Right cardiac atrium (tissue), 5 donors: ENCODE measurements around the gene CSNK2A1. TPM values are rescaled to one million over a fixed set of nuclear protein-coding genes. Genes with fewer than 3 reads are reported as not detected.
"Not testable (repeated sequence)": the region's sequence is repeated elsewhere in the genome, so short reads cannot be mapped to it uniquely, and the experiment has no call there.

Source experiments
- ATAC-seq, 2 donors: fragments of 200-7000 bp; cut with Tn5 transposase; one replicate each; pipeline versions ENCODE4 v1.8.0 to v1.9.1; 2020; ENCODE audit warnings: moderate library complexity in 2 of 2, mild to moderate bottlenecking in 1 of 2
- DNase-seq, 3 donors: peaks; one replicate each; pipeline ENCODE4 v3.0.0-alpha.2; 2020
- H3K27ac ChIP-seq: one replicate; pipeline ENCODE4 v1.5.1; 2013; ENCODE audit warnings: mild to moderate bottlenecking, low read length, control low read depth, moderate library complexity
- H3K27me3 ChIP-seq: one replicate; pipeline ENCODE4 v1.6.1; 2013; ENCODE audit not compliant: control insufficient read depth, insufficient read depth
- H3K4me1 ChIP-seq: one replicate; pipeline ENCODE4 v1.6.1; 2013; ENCODE audit warnings: low read length; ENCODE audit not compliant: control insufficient read depth, insufficient read depth
- H3K4me3 ChIP-seq: one replicate; pipeline ENCODE4 v1.5.1; 2013; ENCODE audit warnings: low read length, control low read depth
- H3K9me3 ChIP-seq: one replicate; pipeline ENCODE4 v1.6.1; 2013; ENCODE audit warnings: low read length; ENCODE audit not compliant: control insufficient read depth
- WGBS: extraction: QIAGEN DNeasy Blood & Tissue Kit; methylation state at CpG from one replicate; pipeline ENCODE4 v1.1.7; 2013; 5-methylcytosine and 5-hydroxymethylcytosine counted together
- intact Hi-C, 4 donors: fragments of 100-400 bp; cut with DNase I; formaldehyde crosslinking; loops; one replicate each; pipeline versions ENCODE4 v1.11.0 to v1.14.0; 2022 to 2023
- long read RNA-seq, 4 donors: library from polyadenylated mRNA; unstranded; transcript quantifications; one replicate each; pipeline ENCODE4 v2.0.0, GENCODE V29; 2020 to 2021
- polyA plus RNA-seq: library from polyadenylated mRNA; stranded (reverse); fragments of 200-250 nt; gene quantifications from one replicate; pipeline ENCODE4 v1.2.3, GENCODE V29; 2013
- total RNA-seq, 4 donors: library from RNA; stranded (reverse); fragmentation: NEBNext Ultra II Directional; extraction: Animal tissue kit (Norgen Biotek cat#: 25700); gene quantifications; one replicate each; pipeline ENCODE4 v1.2.1, GENCODE V29; 2021
- donor health status: healthy with polysubstance abuse.
- donor health status: DM: no; HTN: yes; CAD: no.
- donor health status: DM: no; HTN: no; CAD: no.
- donor health status: DM: no; HTN: yes; CAD: no; lungs with severe emphysema.
- donor health status: DM: yes; HTN: yes; CAD: no.

CSNK2A1 gene
- total RNA-seq: 100 to 1,000 TPM; 105 to 118 (median 109) TPM
- polyA plus RNA-seq: 36.8 TPM
- long read RNA-seq, donor 1, full-length matches to known transcripts: 99 of 123 reads
- long read RNA-seq, donor 1, partial matches to known transcripts: 7 of 123 reads
- long read RNA-seq, donor 1, other reads (novel, unspliced or antisense): 17 of 123 reads
- long read RNA-seq, donor 2, full-length matches to known transcripts: 37 of 45 reads
- long read RNA-seq, donor 2, partial matches to known transcripts: 1 of 45 reads
- long read RNA-seq, donor 2, other reads (novel, unspliced or antisense): 7 of 45 reads
- long read RNA-seq, donor 3, full-length matches to known transcripts: 115 of 153 reads
- long read RNA-seq, donor 3, partial matches to known transcripts: 16 of 153 reads
- long read RNA-seq, donor 3, other reads (novel, unspliced or antisense): 22 of 153 reads
- long read RNA-seq, donor 4, full-length matches to known transcripts: 45 of 55 reads
- long read RNA-seq, donor 4, partial matches to known transcripts: 3 of 55 reads
- long read RNA-seq, donor 4, other reads (novel, unspliced or antisense): 7 of 55 reads

GRCh38 chr20:543369-544152, at the start of gene CSNK2A1:
Gene CSNK2A1, minus strand, starts transcription at chr20:543790. Its CDS starts 35,239 bp downstream, at chr20:508551.
- Histone ChIP-seq H3K4me3 (peak within 1 kb of the TSS; percentile 92), H3K9me3 (no peaks in the 10 kb centered on the region), H3K4me1 (peaks cover 6% of the 10 kb centered on the region), H3K27me3 (no peaks in the 10 kb centered on the region), H3K27ac (peak within 1 kb of the TSS; percentile 96)
- intact Hi-C loops: no loop called here
- DNase-seq: peak; percentile 95 to 98 (median 98)
- peak; percentile 98 to 99 for ATAC-seq
- under 1% methylated on average over 44 of the region's 44 CpGs for WGBS

GRCh38 chr20:592506-592905, 48.9 kb upstream of the CSNK2A1 start:
- WGBS: 92% methylated on average over 7 of the region's 7 CpGs
- DNase-seq (no peak), ATAC-seq (no peak)
- no peaks in the 10 kb centered on the region for H3K27me3 ChIP-seq
- H3K9me3 ChIP-seq: no peaks in the 10 kb centered on the region
- peaks cover 4% of the 10 kb centered on the region for H3K4me1 ChIP-seq
- intact Hi-C loops: no loop called here
- H3K27ac ChIP-seq: no peak overlapping the region
- H3K4me3 ChIP-seq: no peak overlapping the region

GRCh38 chr20:591941-592340, 48.4 kb upstream of the CSNK2A1 start:
- no peaks in the 10 kb centered on the region for H3K9me3 ChIP-seq
- WGBS: 81% methylated on average over 5 of the region's 5 CpGs
- no peak overlapping the region for H3K4me3 ChIP-seq
- no peak overlapping the region for H3K27ac ChIP-seq
- H3K4me1 ChIP-seq: peaks cover 4% of the 10 kb centered on the region
- ATAC-seq: no peak
- H3K27me3 ChIP-seq: no peaks in the 10 kb centered on the region
- intact Hi-C loops: no loop called here
- DNase-seq: no peak

GRCh38 chr20:588932-589672, 45.5 kb upstream of the CSNK2A1 start:
- DNase-seq: peak in 1 of 3 donors; percentile 28
- H3K27ac ChIP-seq: peak overlapping the region; percentile 66
- ATAC-seq: peak in 1 of 2 donors; percentile 48
- H3K27me3 ChIP-seq: no peaks in the 10 kb centered on the region
- H3K4me3 ChIP-seq: no peak overlapping the region
- peaks cover 4% of the 10 kb centered on the region for H3K4me1 ChIP-seq
- no peaks in the 10 kb centered on the region for H3K9me3 ChIP-seq
- intact Hi-C loops: no loop called here
- WGBS: 65% methylated on average over 10 of the region's 10 CpGs

- Histone ChIP-seq H3K9me3 (no peaks in the 10 kb centered on the region), H3K27ac (no peak overlapping the region), H3K4me1 (peaks cover 4% of the 10 kb centered on the region), H3K27me3 (no peaks in the 10 kb centered on the region), H3K4me3 (no peak overlapping the region)
- 34% methylated on average over 3 of the region's 3 CpGs for WGBS
- ATAC-seq (no peak), DNase-seq (peak in 1 of 3 donors; percentile 24)
- intact Hi-C loops: no loop called here
Observed at GRCh38 chr20:588476-588875, 44.9 kb upstream of the CSNK2A1 start.

GRCh38 chr20:584971-585301, 41.3 kb upstream of the CSNK2A1 start:
- DNase-seq (peak in 1 of 3 donors; percentile 32), ATAC-seq (no peak)
- no peaks in the 10 kb centered on the region for H3K9me3 ChIP-seq
- no peak overlapping the region for H3K27ac ChIP-seq
- WGBS: 57% methylated on average over 7 of the region's 7 CpGs
- no peak overlapping the region for H3K4me3 ChIP-seq
- no peaks in the 10 kb centered on the region for H3K27me3 ChIP-seq
- H3K4me1 ChIP-seq: peaks cover 4% of the 10 kb centered on the region
- intact Hi-C loops: no loop called here

GRCh38 chr20:584161-584970, 40.8 kb upstream of the CSNK2A1 start:
- no peak overlapping the region for H3K4me3 ChIP-seq
- peaks cover 4% of the 10 kb centered on the region for H3K4me1 ChIP-seq
- no peak for DNase-seq
- no peaks in the 10 kb centered on the region for H3K27me3 ChIP-seq
- WGBS: 74% methylated on average over 8 of the region's 8 CpGs
- no peak overlapping the region for H3K27ac ChIP-seq
- intact Hi-C loops: no loop called here
- H3K9me3 ChIP-seq: no peaks in the 10 kb centered on the region
- ATAC-seq: peak in 1 of 2 donors; percentile 43

- DNase-seq: no peak
- no peaks in the 10 kb centered on the region for H3K9me3 ChIP-seq
Observed at GRCh38 chr20:582204-582603, 38.6 kb upstream of the CSNK2A1 start.

GRCh38 chr20:578940-579690, 35.5 kb upstream of the CSNK2A1 start:
- 87% methylated on average over 7 of the region's 8 CpGs for WGBS
- H3K27me3 ChIP-seq, H3K27ac ChIP-seq, H3K4me1 ChIP-seq, DNase-seq, ATAC-seq, intact Hi-C loops, H3K4me3 ChIP-seq, H3K9me3 ChIP-seq: not testable (repeated sequence)

More at GRCh38 chr20:582204-582603, 38.6 kb upstream of the CSNK2A1 start:
- H3K4me3 ChIP-seq: no peak overlapping the region
- H3K4me1 ChIP-seq: peaks cover 1% of the 10 kb centered on the region
- intact Hi-C loops: no loop called here
- no peaks in the 10 kb centered on the region for H3K27me3 ChIP-seq
- ATAC-seq: no peak
- no peak overlapping the region for H3K27ac ChIP-seq
- WGBS: 79% methylated on average over 5 of the region's 5 CpGs
